Lower leg skin (tissue), 3 donors: ENCODE results near the gene GADD45B.

ENCODE experiments used
- CTCF ChIP-seq, 3 donors: fragments of 450-650 bp; IDR thresholded peaks; one replicate each; pipeline ENCODE4 v1.5.1; 2016; ENCODE audit warnings: antibody characterized with exemption in 3 of 3, mild to moderate bottlenecking in 3 of 3, moderate library complexity in 2 of 3
- POLR2A ChIP-seq, 2 donors: fragments of 450-650 bp; IDR thresholded peaks; one replicate each; pipeline ENCODE4 v1.6.1; 2016 to 2017; ENCODE audit warnings: antibody characterized with exemption in 2 of 2, mild to moderate bottlenecking in 1 of 2, moderate library complexity in 1 of 2

- TF ChIP-seq CTCF (IDR thresholded peaks at IDR 0.05) (no peak), POLR2A (IDR thresholded peaks at IDR 0.05) (no peak)
These were observed 46.9 kb upstream of the GADD45B start for GRCh38 chr19:2428756-2429711.
